HepG2 (cell line): ENCODE measurements around the gene ERBB4. TPM values are rescaled to one million over a fixed set of nuclear protein-coding genes. Genes with fewer than 3 reads are reported as not detected.

Source experiments
- ATAC-seq: fragments of 200-7000 bp; cut with Tn5 transposase; 3 replicates; pipeline ENCODE4 v1.9.1; 2020; ENCODE audit warnings: mild to moderate bottlenecking, moderate library complexity
- BruUV-seq: library from RNA; stranded (reverse); fragments of 400-500 nt; replicated peaks from 2 replicates; lab custom pipeline; 2021; lab: Mats Ljungman, UMichigan
- CTCF ChIA-PET: fragments of 300-600 bp; formaldehyde crosslinking; extraction: SDS; loops from one replicate; lab custom pipeline; 2021; ENCODE audit warnings: low total read pairs, inconsistent platforms, low intra/inter-chr PET ratio; lab: Yijun Ruan, JAX
- POLR2A ChIA-PET: fragments of 350-600 bp; sonication (Branson Sonifier 250); formaldehyde crosslinking; loops from one replicate; lab custom pipeline; 2020; ENCODE audit warnings: antibody characterized with exemption, inconsistent platforms; lab: Yijun Ruan, JAX
- DNase-seq: peaks from one replicate; pipeline ENCODE4 v3.0.0-alpha.2; 2015; ENCODE audit warnings: low spot score
- FAIRE-seq: peaks from 3 replicates; lab custom pipeline; 2011; peaks lifted over from hg19 to GRCh38; lab: Jason Lieb, UNC
- H2AFZ ChIP-seq: one replicate; pipeline ENCODE4 v1.6.1; 2011; ENCODE audit warnings: low read length, inconsistent platforms
- H3K27ac ChIP-seq: fragments of 300-600 bp; 3 replicates; pipeline ENCODE4 v1.8.0; 2011; ENCODE audit warnings: mixed run types, mild to moderate bottlenecking, mixed read lengths, low read length, inconsistent platforms; ENCODE audit not compliant: insufficient read depth; ENCODE audit errors: extremely low read length
- H3K27me3 ChIP-seq, 2 experiments: fragments of 200-600 bp in 1 of 2; 2 replicates in 1 of 2; 3 replicates in 1 of 2; pipeline versions ENCODE4 v1.6.0 to v1.8.0; 2011; ENCODE audit warnings: low read length in 2 of 2, mild to moderate bottlenecking in 2 of 2, moderate library complexity in 2 of 2, inconsistent platforms in 1 of 2; ENCODE audit not compliant: insufficient read depth in 2 of 2, control insufficient read depth in 1 of 2
- H3K36me3 ChIP-seq, 2 experiments: fragments of 200-600 bp in 1 of 2; replicated peaks in 1 of 2; 2 replicates in 1 of 2; 3 replicates in 1 of 2; pipeline versions ENCODE4 v1.5.1 to v1.8.0; 2011; ENCODE audit warnings: low read length in 2 of 2, inconsistent platforms in 1 of 2; ENCODE audit not compliant: insufficient read depth in 2 of 2, control insufficient read depth in 1 of 2
- H3K4me1 ChIP-seq: 2 replicates; pipeline ENCODE4 v1.5.1; 2012; ENCODE audit warnings: low read length, inconsistent platforms; ENCODE audit not compliant: insufficient read depth
- H3K4me2 ChIP-seq: 2 replicates; pipeline ENCODE4 v1.6.0; 2011; ENCODE audit warnings: low read depth, low read length, inconsistent platforms
- H3K4me3 ChIP-seq, 3 experiments: fragments of 200-600 bp in 1 of 3; sonication (generic), shearing (Covaris generic) in 1 of 3; replicated peaks in 1 of 3; 2 replicates each; pipeline ENCODE4 v1.5.1; 2011 to 2016; ENCODE audit warnings: low read length in 3 of 3, inconsistent platforms in 2 of 3, low read depth in 2 of 3, mild to moderate bottlenecking in 2 of 3, control low read depth in 1 of 3, mixed read lengths in 1 of 3; ENCODE audit not compliant: insufficient read depth in 1 of 3
- H3K79me2 ChIP-seq: one replicate; pipeline ENCODE4 v1.6.1; 2011; ENCODE audit warnings: low read length, inconsistent platforms; ENCODE audit not compliant: insufficient read depth
- H3K9ac ChIP-seq: 2 replicates; pipeline ENCODE4 v1.6.0; 2011; ENCODE audit warnings: mild to moderate bottlenecking, low read depth, low read length, inconsistent platforms; ENCODE audit not compliant: insufficient read depth
- H3K9me3 ChIP-seq: 2 replicates; pipeline ENCODE4 v1.5.1; 2012; ENCODE audit warnings: mild to moderate bottlenecking, low read length
- H4K20me1 ChIP-seq: 2 replicates; pipeline ENCODE4 v1.6.0; 2011; ENCODE audit warnings: inconsistent platforms, mild to moderate bottlenecking, low read length, moderate library complexity; ENCODE audit not compliant: insufficient read depth
- ATF1 ChIP-seq: IDR thresholded peaks from 2 replicates; pipeline ENCODE4 v1.6.1; 2016; ENCODE audit warnings: mild to moderate bottlenecking, control low read depth
- DPF2 ChIP-seq: sonication (generic); formaldehyde crosslinking; IDR thresholded peaks from 2 replicates; pipeline ENCODE4 v1.4.0; 2020; ENCODE audit warnings: mild to moderate bottlenecking, low read depth, missing genetic modification reagents, borderline replicate concordance
- KDM3A ChIP-seq: IDR thresholded peaks from 2 replicates; pipeline ENCODE4 v1.6.1; 2018; ENCODE audit warnings: low read depth, missing compliant biosample characterization
- MED8 ChIP-seq: sonication (generic); formaldehyde crosslinking; IDR thresholded peaks from 2 replicates; pipeline ENCODE4 v1.8.1; 2023; ENCODE audit warnings: mild to moderate bottlenecking, missing genetic modification reagents; ENCODE audit not compliant: insufficient replicate concordance
- XRCC5 ChIP-seq: fragments of 200-400 bp; formaldehyde crosslinking; optimal IDR thresholded peaks from 2 replicates; pipeline ENCODE3; 2017; ENCODE audit warnings: mild to moderate bottlenecking, low read length
- ZNF333 ChIP-seq: sonication (generic); formaldehyde crosslinking; IDR thresholded peaks from 2 replicates; pipeline ENCODE4 v1.4.0; 2020; ENCODE audit warnings: mild to moderate bottlenecking, missing genetic modification reagents, borderline replicate concordance
- ZNF761 ChIP-seq: sonication (generic); formaldehyde crosslinking; conservative IDR thresholded peaks from 2 replicates; pipeline ENCODE4 v1.4.0; 2020; ENCODE audit warnings: mild to moderate bottlenecking, missing genetic modification reagents
- WGBS: methylation state at CpG from one replicate; pipeline ENCODE4 v1.1.6; 2017; ENCODE audit warnings: low lambda C conversion rate; 5-methylcytosine and 5-hydroxymethylcytosine counted together
- in situ Hi-C: cut with HindIII; loops from 2 replicates; pipeline ENCODE4 v1.10.0; 2017; ENCODE audit warnings: low pct_unique_long_range_greater_than_20kb; ENCODE audit not compliant: extremely low pct_ligation_motif_present
- intact Hi-C: fragments of 100-400 bp; cut with micrococcal nuclease; formaldehyde crosslinking; loops from one replicate; pipeline ENCODE4 v1.10.0; 2022; ENCODE audit not compliant: unreplicated experiment
- polyA plus RNA-seq, 8 experiments: library from polyadenylated mRNA; depleted of rRNA in 3 of 8; stranded (reverse) in 7 of 8; unstranded in 1 of 8; fragments of >200 nt; fragmentation: Illumina TruSeq in 4 of 8; extraction: Trizol in 4 of 8; gene quantifications; 2 replicates each; pipeline versions ENCODE4 v1.2.1 to v1.2.3, GENCODE V29; 2011 to 2016; ENCODE audit warnings: low read depth in 4 of 8, missing spikeins in 1 of 8, mixed read lengths in 1 of 8; ENCODE audit not compliant: insufficient read depth in 1 of 8
- total RNA-seq, 5 experiments: library from RNA; depleted of rRNA; stranded (reverse); fragments of >200 nt; fragmentation: Illumina TruSeq; extraction: Trizol; gene quantifications; 2 replicates each; pipeline ENCODE4 v1.2.3, GENCODE V29; 2016; ENCODE audit warnings: low read depth in 1 of 5
- TF ChIP-seq, protein P1 (sequence below): sonication (generic); formaldehyde crosslinking; IDR thresholded peaks from 2 replicates; pipeline ENCODE4 v1.4.0; 2020; ENCODE audit warnings: mild to moderate bottlenecking, missing genetic modification reagents
- TF ChIP-seq, protein P2 (sequence below): sonication (generic); formaldehyde crosslinking; IDR thresholded peaks from 2 replicates; pipeline ENCODE4 v1.5.1; 2020; ENCODE audit warnings: missing genetic modification reagents, mild to moderate bottlenecking, borderline replicate concordance
- TF ChIP-seq, protein P3 (sequence below): sonication (generic); formaldehyde crosslinking; IDR thresholded peaks from 2 replicates; pipeline ENCODE4 v1.5.1; 2020; ENCODE audit warnings: missing genetic modification reagents, mild to moderate bottlenecking, borderline replicate concordance
- TF ChIP-seq, protein P4 (sequence below): sonication (generic); formaldehyde crosslinking; IDR thresholded peaks from 2 replicates; pipeline ENCODE4 v1.5.0; 2020; ENCODE audit warnings: missing genetic modification reagents, mild to moderate bottlenecking, borderline replicate concordance
- TF ChIP-seq, protein P5 (sequence below): IDR thresholded peaks from 2 replicates; pipeline ENCODE4 v1.6.1; 2012; ENCODE audit warnings: low read depth, low read length, improper control_type of control experiment
- TF ChIP-seq, protein P6 (sequence below): sonication (generic); formaldehyde crosslinking; IDR thresholded peaks from 2 replicates; pipeline ENCODE4 v1.4.0; 2020; ENCODE audit warnings: missing genetic modification reagents

ERBB4 gene
- total and polyA plus RNA-seq, 2 of the 13 experiments (the other 11 are each of a cell fraction or from before 2014, with no cell fraction given), result not detected

DNA sequence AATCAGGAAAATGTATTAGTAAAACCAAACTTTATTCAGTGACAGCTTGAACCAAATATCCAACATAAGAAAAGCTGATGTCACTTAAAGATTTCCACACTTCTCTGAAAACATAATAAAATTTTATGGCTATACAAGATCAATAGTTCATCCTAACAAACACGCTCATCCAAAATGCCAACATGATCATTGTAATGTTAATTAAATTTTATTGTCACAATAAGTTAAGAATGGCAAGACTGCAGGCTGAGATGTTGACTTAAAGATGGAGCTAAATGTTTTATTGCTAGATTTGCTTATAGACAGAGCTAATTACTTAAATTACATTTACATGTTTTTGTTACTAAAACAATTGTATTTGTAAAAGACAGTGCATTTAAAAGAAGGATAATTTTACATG lies 140.3 kb downstream of the ERBB4 start (continued):
- TF ChIP-seq, protein P1, sequence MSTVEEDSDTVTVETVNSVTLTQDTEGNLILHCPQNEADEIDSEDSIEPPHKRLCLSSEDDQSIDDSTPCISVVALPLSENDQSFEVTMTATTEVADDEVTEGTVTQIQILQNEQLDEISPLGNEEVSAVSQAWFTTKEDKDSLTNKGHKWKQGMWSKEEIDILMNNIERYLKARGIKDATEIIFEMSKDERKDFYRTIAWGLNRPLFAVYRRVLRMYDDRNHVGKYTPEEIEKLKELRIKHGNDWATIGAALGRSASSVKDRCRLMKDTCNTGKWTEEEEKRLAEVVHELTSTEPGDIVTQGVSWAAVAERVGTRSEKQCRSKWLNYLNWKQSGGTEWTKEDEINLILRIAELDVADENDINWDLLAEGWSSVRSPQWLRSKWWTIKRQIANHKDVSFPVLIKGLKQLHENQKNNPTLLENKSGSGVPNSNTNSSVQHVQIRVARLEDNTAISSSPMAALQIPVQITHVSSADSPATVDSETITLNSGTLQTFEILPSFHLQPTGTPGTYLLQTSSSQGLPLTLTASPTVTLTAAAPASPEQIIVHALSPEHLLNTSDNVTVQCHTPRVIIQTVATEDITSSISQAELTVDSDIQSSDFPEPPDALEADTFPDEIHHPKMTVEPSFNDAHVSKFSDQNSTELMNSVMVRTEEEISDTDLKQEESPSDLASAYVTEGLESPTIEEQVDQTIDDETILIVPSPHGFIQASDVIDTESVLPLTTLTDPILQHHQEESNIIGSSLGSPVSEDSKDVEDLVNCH (CRISPR knock-in tag), result no peak
- TF ChIP-seq, protein P2, sequence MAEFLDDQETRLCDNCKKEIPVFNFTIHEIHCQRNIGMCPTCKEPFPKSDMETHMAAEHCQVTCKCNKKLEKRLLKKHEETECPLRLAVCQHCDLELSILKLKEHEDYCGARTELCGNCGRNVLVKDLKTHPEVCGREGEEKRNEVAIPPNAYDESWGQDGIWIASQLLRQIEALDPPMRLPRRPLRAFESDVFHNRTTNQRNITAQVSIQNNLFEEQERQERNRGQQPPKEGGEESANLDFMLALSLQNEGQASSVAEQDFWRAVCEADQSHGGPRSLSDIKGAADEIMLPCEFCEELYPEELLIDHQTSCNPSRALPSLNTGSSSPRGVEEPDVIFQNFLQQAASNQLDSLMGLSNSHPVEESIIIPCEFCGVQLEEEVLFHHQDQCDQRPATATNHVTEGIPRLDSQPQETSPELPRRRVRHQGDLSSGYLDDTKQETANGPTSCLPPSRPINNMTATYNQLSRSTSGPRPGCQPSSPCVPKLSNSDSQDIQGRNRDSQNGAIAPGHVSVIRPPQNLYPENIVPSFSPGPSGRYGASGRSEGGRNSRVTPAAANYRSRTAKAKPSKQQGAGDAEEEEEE (CRISPR knock-in tag), result no peak
- TF ChIP-seq ATF1, result no peak
- no peak for TF ChIP-seq DPF2 (CRISPR knock-in tag)

DNA sequence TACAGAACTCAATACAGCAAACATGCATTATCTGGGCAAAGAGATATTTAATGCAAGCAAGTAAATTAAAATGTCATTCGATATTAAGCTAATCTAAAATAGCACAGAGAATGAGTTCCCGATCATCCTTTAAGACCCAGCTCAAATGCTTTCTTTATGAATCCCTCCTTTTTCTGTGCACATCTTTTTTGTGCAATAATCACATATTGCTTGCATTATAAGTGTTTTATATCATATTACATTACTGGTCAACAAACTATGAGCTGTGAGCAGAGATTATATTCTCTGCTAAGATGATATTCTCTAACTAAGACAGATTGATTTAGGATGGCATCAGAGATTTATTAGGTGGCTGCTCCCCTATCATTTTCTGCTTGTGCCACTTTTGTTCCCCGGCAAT lies 146.1 kb downstream of the ERBB4 start:
- Histone ChIP-seq H3K27me3 (no peaks in the 10 kb centered on the region), H3K4me1 (no peaks in the 10 kb centered on the region), H3K27ac (no peak overlapping the region), H3K4me3 (no peak overlapping the region), H3K4me2 (no peak overlapping the region), H3K79me2 (no peaks in the 10 kb centered on the region), H4K20me1 (no peaks in the 10 kb centered on the region), H3K9ac (no peak overlapping the region), H3K36me3 (no peaks in the 10 kb centered on the region), H3K9me3 (no peaks in the 10 kb centered on the region), H2AFZ (no peak overlapping the region)
- no TSS peak for BruUV-seq
- DNase-seq (no peak), FAIRE-seq (no peak), ATAC-seq (no peak)
- CTCF ChIA-PET, result no interaction called here
- POLR2A ChIA-PET, result no interaction called here
- WGBS, result 34% methylated on average over 3 of the region's 3 CpGs
- in situ Hi-C loops, result no loop called here
- intact Hi-C loops, result no loop called here
- TF ChIP-seq, protein P3, sequence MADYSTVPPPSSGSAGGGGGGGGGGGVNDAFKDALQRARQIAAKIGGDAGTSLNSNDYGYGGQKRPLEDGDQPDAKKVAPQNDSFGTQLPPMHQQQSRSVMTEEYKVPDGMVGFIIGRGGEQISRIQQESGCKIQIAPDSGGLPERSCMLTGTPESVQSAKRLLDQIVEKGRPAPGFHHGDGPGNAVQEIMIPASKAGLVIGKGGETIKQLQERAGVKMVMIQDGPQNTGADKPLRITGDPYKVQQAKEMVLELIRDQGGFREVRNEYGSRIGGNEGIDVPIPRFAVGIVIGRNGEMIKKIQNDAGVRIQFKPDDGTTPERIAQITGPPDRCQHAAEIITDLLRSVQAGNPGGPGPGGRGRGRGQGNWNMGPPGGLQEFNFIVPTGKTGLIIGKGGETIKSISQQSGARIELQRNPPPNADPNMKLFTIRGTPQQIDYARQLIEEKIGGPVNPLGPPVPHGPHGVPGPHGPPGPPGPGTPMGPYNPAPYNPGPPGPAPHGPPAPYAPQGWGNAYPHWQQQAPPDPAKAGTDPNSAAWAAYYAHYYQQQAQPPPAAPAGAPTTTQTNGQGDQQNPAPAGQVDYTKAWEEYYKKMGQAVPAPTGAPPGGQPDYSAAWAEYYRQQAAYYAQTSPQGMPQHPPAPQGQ (CRISPR knock-in tag), result no peak
- no peak for TF ChIP-seq MED8 (CRISPR knock-in tag)
- TF ChIP-seq, protein P4, sequence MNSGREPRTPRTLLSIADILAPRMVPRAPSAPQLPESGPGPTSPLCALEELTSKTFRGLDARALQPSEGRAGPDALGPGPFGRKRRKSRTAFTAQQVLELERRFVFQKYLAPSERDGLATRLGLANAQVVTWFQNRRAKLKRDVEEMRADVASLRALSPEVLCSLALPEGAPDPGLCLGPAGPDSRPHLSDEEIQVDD (CRISPR knock-in tag), result no peak
- TF ChIP-seq, protein P5, sequence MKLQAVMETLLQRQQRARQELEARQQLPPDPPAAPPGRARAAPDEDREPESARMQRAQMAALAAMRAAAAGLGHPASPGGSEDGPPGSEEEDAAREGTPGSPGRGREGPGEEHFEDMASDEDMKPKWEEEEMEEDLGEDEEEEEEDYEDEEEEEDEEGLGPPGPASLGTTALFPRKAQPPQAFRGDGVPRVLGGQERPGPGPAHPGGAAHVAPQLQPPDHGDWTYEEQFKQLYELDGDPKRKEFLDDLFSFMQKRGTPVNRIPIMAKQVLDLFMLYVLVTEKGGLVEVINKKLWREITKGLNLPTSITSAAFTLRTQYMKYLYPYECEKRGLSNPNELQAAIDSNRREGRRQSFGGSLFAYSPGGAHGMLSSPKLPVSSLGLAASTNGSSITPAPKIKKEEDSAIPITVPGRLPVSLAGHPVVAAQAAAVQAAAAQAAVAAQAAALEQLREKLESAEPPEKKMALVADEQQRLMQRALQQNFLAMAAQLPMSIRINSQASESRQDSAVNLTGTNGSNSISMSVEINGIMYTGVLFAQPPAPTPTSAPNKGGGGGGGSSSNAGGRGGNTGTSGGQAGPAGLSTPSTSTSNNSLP, result no peak
- no peak for TF ChIP-seq KDM3A (CRISPR knock-in tag)
- TF ChIP-seq, protein P6, sequence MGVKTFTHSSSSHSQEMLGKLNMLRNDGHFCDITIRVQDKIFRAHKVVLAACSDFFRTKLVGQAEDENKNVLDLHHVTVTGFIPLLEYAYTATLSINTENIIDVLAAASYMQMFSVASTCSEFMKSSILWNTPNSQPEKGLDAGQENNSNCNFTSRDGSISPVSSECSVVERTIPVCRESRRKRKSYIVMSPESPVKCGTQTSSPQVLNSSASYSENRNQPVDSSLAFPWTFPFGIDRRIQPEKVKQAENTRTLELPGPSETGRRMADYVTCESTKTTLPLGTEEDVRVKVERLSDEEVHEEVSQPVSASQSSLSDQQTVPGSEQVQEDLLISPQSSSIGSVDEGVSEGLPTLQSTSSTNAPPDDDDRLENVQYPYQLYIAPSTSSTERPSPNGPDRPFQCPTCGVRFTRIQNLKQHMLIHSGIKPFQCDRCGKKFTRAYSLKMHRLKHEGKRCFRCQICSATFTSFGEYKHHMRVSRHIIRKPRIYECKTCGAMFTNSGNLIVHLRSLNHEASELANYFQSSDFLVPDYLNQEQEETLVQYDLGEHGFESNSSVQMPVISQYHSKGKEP (CRISPR knock-in tag), result no peak
- no peak for TF ChIP-seq ZNF333 (CRISPR knock-in tag)
- TF ChIP-seq ZNF761 (CRISPR knock-in tag), result no peak
- no peak for TF ChIP-seq XRCC5
